AG10803 (cell line): ENCODE data around the gene PCK1.

Experiments
- DNase-seq: peaks from one replicate; pipeline ENCODE4 v3.0.0; 2010; ENCODE audit warnings: low read depth
- H3K4me3 ChIP-seq: 2 replicates; pipeline ENCODE4 v1.5.1; 2011; ENCODE audit warnings: mild to moderate bottlenecking, low read length, control low read depth
- CTCF ChIP-seq: conservative IDR thresholded peaks from 2 replicates; pipeline ENCODE4 v1.5.1; 2011; ENCODE audit warnings: mild to moderate bottlenecking, low read length, control low read depth, inconsistent platforms

PCK1 gene

GRCh38 chr20:57562541-57563465 lies 1.9 kb downstream of the PCK1 start:
- TF ChIP-seq CTCF: no peak
- H3K4me3 ChIP-seq: no peak overlapping the region
- DNase-seq: no peak

GRCh38 chr20:57563522-57563921 lies 2.6 kb downstream of the PCK1 start:
- no peak for TF ChIP-seq CTCF
- DNase-seq: no peak

GRCh38 chr20:57564180-57564802 lies 3.4 kb downstream of the PCK1 start:
- DNase-seq: no peak
- no peak for TF ChIP-seq CTCF
- H3K4me3 ChIP-seq: no peak overlapping the region

More at GRCh38 chr20:57563522-57563921, 2.6 kb downstream of the PCK1 start:
- no peak overlapping the region for H3K4me3 ChIP-seq

- no peak for TF ChIP-seq CTCF
- H3K4me3 ChIP-seq: no peak overlapping the region
- no peak for DNase-seq
Measured at GRCh38 chr20:57564951-57565642, 4.2 kb downstream of the PCK1 start.

GRCh38 chr20:57566399-57566798 lies 5.5 kb downstream of the PCK1 start:
- TF ChIP-seq CTCF: no peak
- H3K4me3 ChIP-seq: no peak overlapping the region
- DNase-seq: no peak

- no peak for DNase-seq
- no peak for TF ChIP-seq CTCF
- no peak overlapping the region for H3K4me3 ChIP-seq
Measured at GRCh38 chr20:57566803-57567459, 6.0 kb downstream of the PCK1 start.
